WTC11 (cell line): ENCODE data around the gene PUM1.

Experiments
- CDX4 ChIP-seq: fragments of 250-450 bp; sonication (Bioruptor Pico); IDR thresholded peaks from 2 replicates; pipeline ENCODE4 v1.9.0; 2021; ENCODE audit warnings: moderate library complexity, mild to moderate bottlenecking, inconsistent platforms, borderline replicate concordance
- CTCF ChIP-seq: fragments of 200-600 bp; IDR thresholded peaks from 2 replicates; pipeline ENCODE4 v1.8.0; 2022; ENCODE audit warnings: antibody characterized with exemption
- E2F5 ChIP-seq: sonication (generic); formaldehyde crosslinking; IDR thresholded peaks from 2 replicates; pipeline ENCODE4 v1.8.1; 2022; ENCODE audit warnings: mild to moderate bottlenecking, moderate library complexity, missing genetic modification reagents
- GABPB1 ChIP-seq: sonication (generic); formaldehyde crosslinking; IDR thresholded peaks from 2 replicates; pipeline ENCODE4 v1.8.1; 2023; ENCODE audit warnings: mild to moderate bottlenecking, missing genetic modification reagents
- NR2C2 ChIP-seq: sonication (generic); formaldehyde crosslinking; IDR thresholded peaks from 2 replicates; pipeline ENCODE4 v1.8.0; 2022; ENCODE audit warnings: mild to moderate bottlenecking, missing genetic modification reagents
- PREB ChIP-seq: sonication (generic); formaldehyde crosslinking; IDR thresholded peaks from 2 replicates; pipeline ENCODE4 v1.8.1; 2022; ENCODE audit warnings: mild to moderate bottlenecking, missing genetic modification reagents, moderate library complexity, borderline replicate concordance
- TEAD4 ChIP-seq: sonication (generic); formaldehyde crosslinking; IDR thresholded peaks from 2 replicates; pipeline ENCODE4 v1.8.0; 2022; ENCODE audit warnings: mild to moderate bottlenecking, missing genetic modification reagents
- ZNF232 ChIP-seq: sonication (generic); formaldehyde crosslinking; IDR thresholded peaks from 2 replicates; pipeline ENCODE4 v1.8.0; 2022; ENCODE audit warnings: mild to moderate bottlenecking, missing genetic modification reagents
- ZNF425 ChIP-seq: fragments of 250-450 bp; sonication (Bioruptor Pico); conservative IDR thresholded peaks from 2 replicates; pipeline ENCODE4 v1.9.0; 2021; ENCODE audit warnings: mild to moderate bottlenecking
- ZNF512 ChIP-seq: sonication (generic); formaldehyde crosslinking; IDR thresholded peaks from 2 replicates; pipeline ENCODE4 v1.8.1; 2022; ENCODE audit warnings: missing genetic modification reagents, borderline replicate concordance

- TF ChIP-seq ZNF512 (CRISPR knock-in tag): no peak
- TF ChIP-seq CTCF: no peak
- no peak for TF ChIP-seq ZNF232 (CRISPR knock-in tag)
- TF ChIP-seq TEAD4 (CRISPR knock-in tag): no peak
- TF ChIP-seq CDX4: no peak
- no peak for TF ChIP-seq GABPB1 (CRISPR knock-in tag)
- TF ChIP-seq PREB (CRISPR knock-in tag): no peak
- TF ChIP-seq E2F5: no peak
- TF ChIP-seq ZNF425 (CRISPR knock-in tag): no peak
- no peak for TF ChIP-seq NR2C2 (CRISPR knock-in tag)
These were observed 131.7 kb downstream of the PUM1 start for GRCh38 chr1:30933874-30934252.
